ENCODE data around the gene NUMB. TPM values are rescaled to one million over a fixed set of nuclear protein-coding genes. Genes with fewer than 3 reads are reported as not detected.

NUMB gene
- total and polyA plus RNA-seq, 2 of the 4 experiments (the other 2 are of a cell fraction) = 45.9 to 114 TPM

DNA sequence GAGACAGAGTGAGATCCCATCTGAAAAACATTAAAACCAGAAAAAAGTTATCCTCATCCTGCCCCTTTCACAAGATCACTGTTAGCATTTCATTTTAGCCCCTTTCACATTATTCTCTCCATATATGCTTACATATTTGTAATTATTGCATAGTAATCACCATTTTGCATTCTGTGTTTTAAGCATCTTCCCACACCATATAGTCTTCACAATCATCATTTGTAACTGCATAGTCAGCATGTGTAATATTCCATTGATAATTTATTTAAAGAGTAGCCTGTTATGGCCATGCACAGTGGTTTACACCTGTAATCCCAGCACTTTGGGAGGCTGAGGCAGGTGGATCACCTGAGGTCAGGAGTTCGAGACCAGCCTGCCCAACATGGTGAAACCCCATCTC lies 209.2 kb downstream of the NUMB start:
- POLR2A ChIA-PET (ENCODE audit: unreplicated experiment) = no interaction called here
- in situ Hi-C loops (cut with MboI; ENCODE audit: low sequenced_read_pairs) (no loop called here), dilution Hi-C loops (cut with HindIII; ENCODE audit: low sequenced_read_pairs, unreplicated experiment) (no loop called here), intact Hi-C loops (cut with micrococcal nuclease) (no loop called here)
- no CpG with 5 or more reads among the region's 1 CpG for WGBS, 2 experiments (ENCODE audit: extremely low coverage in 2 of 2, insufficient read length in 1 of 2)
- Histone ChIP-seq H3K27ac (ENCODE audit: insufficient read depth, low read length) (no peak overlapping the region), H3K36me3 (ENCODE audit: control insufficient read depth, insufficient read depth, low read length) (no peaks in the 10 kb centered on the region), H3K9me3 (ENCODE audit: control insufficient read depth, insufficient read depth, low read length) (no peaks in the 10 kb centered on the region), H4K91ac (ENCODE audit: insufficient read depth, low read depth, low read length) (no peak overlapping the region), H2AK9ac (replicated peaks; ENCODE audit: low read depth, low read length, poor library complexity) (no peak overlapping the region), H3K4me1 (ENCODE audit: control insufficient read depth, insufficient read depth, low read length) (no peaks in the 10 kb centered on the region), H3K14ac (replicated peaks; ENCODE audit: low read depth, low read length) (no peak overlapping the region), H3K56ac (ENCODE audit: extremely low read depth, insufficient read depth, low read length) (no peak overlapping the region), H2AFZ (replicated peaks; ENCODE audit: low read length, poor library complexity) (no peak overlapping the region), H3K23ac (ENCODE audit: low read depth, low read length) (no peak overlapping the region), H3K4me2 (ENCODE audit: low read depth, low read length) (no peak overlapping the region), H3K27me3 (ENCODE audit: control insufficient read depth, insufficient read depth, low read length) (peaks cover 6% of the 10 kb centered on the region; the same call in 1 of the 2 replicates), H3K9ac (ENCODE audit: low read depth, low read length) (no peak overlapping the region), H2BK15ac (ENCODE audit: low read depth, low read length) (no peak overlapping the region), H2BK5ac (ENCODE audit: low read depth, low read length, poor library complexity, severe bottlenecking) (no peak overlapping the region), H2BK120ac (ENCODE audit: low read depth, low read length) (no peak overlapping the region), H2BK20ac (ENCODE audit: low read depth, low read length) (no peak overlapping the region), H4K20me1 (ENCODE audit: insufficient read depth, low read length) (no peaks in the 10 kb centered on the region; the same call in 1 of the 2 replicates), H3K79me1 (ENCODE audit: low read depth in 1 of 2, low read length in 2 of 2) (peaks cover 0 to 8% of the 10 kb centered on the region in 2 experiments; a peak in 2 of 4 replicates), H3K9me1 (ENCODE audit: insufficient read depth, low read length) (peaks cover 6% of the 10 kb centered on the region; the same call in 1 of the 2 replicates), H3K4me3 (ENCODE audit: insufficient read depth, low read depth, low read length) (no peak overlapping the region), H4K5ac (ENCODE audit: low read depth, low read length) (no peak overlapping the region), H3K4ac (ENCODE audit: low read depth, low read length) (no peak overlapping the region), H2AK5ac (ENCODE audit: low read depth, low read length) (no peak overlapping the region), H4K8ac (ENCODE audit: low read depth in 2 of 2, low read length in 2 of 2) (no peak overlapping the region), H3K18ac (ENCODE audit: low read depth, low read length) (no peak overlapping the region)
- BruUV-seq (replicated peaks) = no TSS peak
- CTCF ChIA-PET = no interaction called here
- TF ChIP-seq MAFK (IDR thresholded peaks at IDR 0.05; ENCODE audit: low read depth, low read length) (peak; percentile 34; the same call in 1 of the 2 replicates), RFX5 (IDR thresholded peaks at IDR 0.05; ENCODE audit: low read depth, low read length) (no peak), BHLHE40 (IDR thresholded peaks at IDR 0.05; ENCODE audit: low read depth, low read length) (no peak), RCOR1 (IDR thresholded peaks at IDR 0.05; ENCODE audit: insufficient replicate concordance, low read length) (no peak), CEBPB (IDR thresholded peaks at IDR 0.05; ENCODE audit: low read depth, low read length) (no peak)
- TF ChIP-seq, protein P1, sequence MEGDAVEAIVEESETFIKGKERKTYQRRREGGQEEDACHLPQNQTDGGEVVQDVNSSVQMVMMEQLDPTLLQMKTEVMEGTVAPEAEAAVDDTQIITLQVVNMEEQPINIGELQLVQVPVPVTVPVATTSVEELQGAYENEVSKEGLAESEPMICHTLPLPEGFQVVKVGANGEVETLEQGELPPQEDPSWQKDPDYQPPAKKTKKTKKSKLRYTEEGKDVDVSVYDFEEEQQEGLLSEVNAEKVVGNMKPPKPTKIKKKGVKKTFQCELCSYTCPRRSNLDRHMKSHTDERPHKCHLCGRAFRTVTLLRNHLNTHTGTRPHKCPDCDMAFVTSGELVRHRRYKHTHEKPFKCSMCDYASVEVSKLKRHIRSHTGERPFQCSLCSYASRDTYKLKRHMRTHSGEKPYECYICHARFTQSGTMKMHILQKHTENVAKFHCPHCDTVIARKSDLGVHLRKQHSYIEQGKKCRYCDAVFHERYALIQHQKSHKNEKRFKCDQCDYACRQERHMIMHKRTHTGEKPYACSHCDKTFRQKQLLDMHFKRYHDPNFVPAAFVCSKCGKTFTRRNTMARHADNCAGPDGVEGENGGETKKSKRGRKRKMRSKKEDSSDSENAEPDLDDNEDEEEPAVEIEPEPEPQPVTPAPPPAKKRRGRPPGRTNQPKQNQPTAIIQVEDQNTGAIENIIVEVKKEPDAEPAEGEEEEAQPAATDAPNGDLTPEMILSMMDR (conservative IDR thresholded peaks at IDR 0.05; ENCODE audit: low read depth, low read length) = no peak
- DNase-seq (no peak), ATAC-seq (ENCODE audit: low read depth) (no peak)

Measured in IMR-90 (cell line).